ENCODE results near the gene CXorf38. TPM values are rescaled to one million over a fixed set of nuclear protein-coding genes. Genes with fewer than 3 reads are reported as not detected.
"Not testable (repeated sequence)": the region's sequence is repeated elsewhere in the genome, so short reads cannot be mapped to it uniquely, and the experiment has no call there.

CXorf38 gene
- total and polyA plus RNA-seq, 2 donors = 13.4 to 14.9 TPM

- no peak for DNase-seq (ENCODE audit: low read depth in 6 of 9, low spot score in 9 of 9)
- WGBS = 98% methylated on average over 7 of the region's 7 CpGs
- peaks cover 0 to under 1% of the 10 kb centered on the region in 2 donors for H3K9me3 ChIP-seq (ENCODE audit: control insufficient read depth in 2 of 2, insufficient read depth in 1 of 2, low read length in 1 of 2)
- no peak overlapping the region for H3K4me3 ChIP-seq (ENCODE audit: low read length in 2 of 2)
- no peaks in the 10 kb centered on the region for H3K36me3 ChIP-seq (ENCODE audit: control insufficient read depth in 2 of 2, insufficient read depth in 2 of 2, low read length in 1 of 2)
- H3K27me3 ChIP-seq (ENCODE audit: control insufficient read depth in 2 of 2, insufficient read depth in 1 of 2, low read length in 1 of 2) = no peaks in the 10 kb centered on the region
- no peak overlapping the region for H3K27ac ChIP-seq (ENCODE audit: low read depth in 1 of 2, low read length in 1 of 2)
- H3K4me1 ChIP-seq (ENCODE audit: control insufficient read depth in 2 of 2, insufficient read depth in 2 of 2, low read length in 2 of 2) = no peaks in the 10 kb centered on the region
Measured at GRCh38 chrX:40617566-40617965, 29.8 kb downstream of the CXorf38 start.

DNA sequence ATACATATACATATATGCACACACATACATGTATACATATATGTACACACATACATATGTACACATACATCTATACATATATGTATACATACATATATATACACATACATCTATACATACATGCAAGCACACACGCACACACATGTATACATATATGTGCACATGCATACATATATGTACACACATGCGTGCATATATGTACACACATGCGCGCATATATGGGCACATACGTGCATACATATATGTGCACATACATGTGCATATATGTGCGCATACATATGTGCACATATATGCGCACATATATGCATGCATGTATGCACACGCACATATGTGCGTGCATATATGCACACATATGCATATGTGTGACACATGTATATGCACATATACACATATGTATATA, 31.4 kb downstream of the CXorf38 start:
- Histone ChIP-seq H3K9me3 (ENCODE audit: control insufficient read depth in 2 of 2, insufficient read depth in 1 of 2, low read length in 1 of 2) (no peaks in the 10 kb centered on the region), H3K36me3 (ENCODE audit: control insufficient read depth in 2 of 2, insufficient read depth in 2 of 2, low read length in 1 of 2) (no peaks in the 10 kb centered on the region), H3K27me3 (ENCODE audit: control insufficient read depth in 2 of 2, insufficient read depth in 1 of 2, low read length in 1 of 2) (no peaks in the 10 kb centered on the region), H3K4me1 (ENCODE audit: control insufficient read depth in 2 of 2, insufficient read depth in 2 of 2, low read length in 2 of 2) (no peaks in the 10 kb centered on the region), H3K27ac (ENCODE audit: low read depth in 1 of 2, low read length in 1 of 2) (no peak overlapping the region), H3K4me3 (ENCODE audit: low read length in 2 of 2) (no peak overlapping the region)
- no peak for DNase-seq (ENCODE audit: low read depth in 6 of 9, low spot score in 9 of 9)
- WGBS = 87% methylated on average over 9 of the region's 9 CpGs

GRCh38 chrX:40612511-40612910, 34.9 kb downstream of the CXorf38 start:
- H3K9me3 ChIP-seq (ENCODE audit: control insufficient read depth in 2 of 2, insufficient read depth in 1 of 2, low read length in 1 of 2) = no peaks in the 10 kb centered on the region
- no peaks in the 10 kb centered on the region for H3K27me3 ChIP-seq (ENCODE audit: control insufficient read depth in 2 of 2, insufficient read depth in 1 of 2, low read length in 1 of 2)
- 69% methylated on average over 4 of the region's 4 CpGs for WGBS
- no peak overlapping the region for H3K27ac ChIP-seq (ENCODE audit: low read depth in 1 of 2, low read length in 1 of 2)
- H3K36me3 ChIP-seq (ENCODE audit: control insufficient read depth in 2 of 2, insufficient read depth in 2 of 2, low read length in 1 of 2) = no peaks in the 10 kb centered on the region
- no peak for DNase-seq (ENCODE audit: low read depth in 6 of 9, low spot score in 9 of 9)
- H3K4me1 ChIP-seq (ENCODE audit: control insufficient read depth in 2 of 2, insufficient read depth in 2 of 2, low read length in 2 of 2) = no peaks in the 10 kb centered on the region
- no peak overlapping the region for H3K4me3 ChIP-seq (ENCODE audit: low read length in 2 of 2)

DNA sequence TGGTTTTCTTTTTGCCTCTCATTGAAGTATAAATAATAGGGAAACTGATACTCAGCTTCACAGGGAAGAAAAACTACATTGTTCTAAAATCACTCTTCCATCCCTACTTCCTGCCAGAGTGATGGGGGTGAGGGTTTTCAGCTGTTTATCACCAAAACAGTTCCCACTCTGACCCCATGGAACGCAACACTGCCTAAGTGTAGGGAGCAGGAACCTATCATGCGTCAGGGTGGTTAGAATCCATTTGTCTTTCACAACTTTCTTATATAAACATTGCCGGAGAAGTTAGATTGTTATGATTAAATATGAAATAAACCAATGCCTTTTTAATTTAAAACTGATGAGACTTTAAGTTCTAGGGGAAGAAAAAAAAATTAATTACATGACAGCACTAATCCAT, 40.0 kb downstream of the CXorf38 start:
- H3K4me1 ChIP-seq (ENCODE audit: control insufficient read depth in 2 of 2, insufficient read depth in 2 of 2, low read length in 2 of 2) = no peaks in the 10 kb centered on the region
- over 99% methylated on average over 3 of the region's 3 CpGs for WGBS
- H3K9me3 ChIP-seq (ENCODE audit: control insufficient read depth in 2 of 2, insufficient read depth in 1 of 2, low read length in 1 of 2) = no peaks in the 10 kb centered on the region
- DNase-seq (ENCODE audit: low read depth in 6 of 9, low spot score in 9 of 9) = no peak
- H3K27me3 ChIP-seq (ENCODE audit: control insufficient read depth in 2 of 2, insufficient read depth in 1 of 2, low read length in 1 of 2) = no peaks in the 10 kb centered on the region
- no peak overlapping the region for H3K27ac ChIP-seq (ENCODE audit: low read depth in 1 of 2, low read length in 1 of 2)
- no peak overlapping the region for H3K4me3 ChIP-seq (ENCODE audit: low read length in 2 of 2)
- peaks cover 0 to 5% of the 10 kb centered on the region in 2 donors for H3K36me3 ChIP-seq (ENCODE audit: control insufficient read depth in 2 of 2, insufficient read depth in 2 of 2, low read length in 1 of 2)

GRCh38 chrX:40603446-40603845, 43.9 kb downstream of the CXorf38 start:
- H3K27me3 ChIP-seq (ENCODE audit: control insufficient read depth in 2 of 2, insufficient read depth in 1 of 2, low read length in 1 of 2) = no peaks in the 10 kb centered on the region
- WGBS = 92% methylated on average over 6 of the region's 6 CpGs
- no peak overlapping the region for H3K27ac ChIP-seq (ENCODE audit: low read depth in 1 of 2, low read length in 1 of 2)
- H3K4me1 ChIP-seq (ENCODE audit: control insufficient read depth in 2 of 2, insufficient read depth in 2 of 2, low read length in 2 of 2) = no peaks in the 10 kb centered on the region
- no peak for DNase-seq (ENCODE audit: low read depth in 6 of 9, low spot score in 9 of 9)
- H3K9me3 ChIP-seq (ENCODE audit: control insufficient read depth in 2 of 2, insufficient read depth in 1 of 2, low read length in 1 of 2) = no peaks in the 10 kb centered on the region
- no peak overlapping the region for H3K4me3 ChIP-seq (ENCODE audit: low read length in 2 of 2)
- H3K36me3 ChIP-seq (ENCODE audit: control insufficient read depth in 2 of 2, insufficient read depth in 2 of 2, low read length in 1 of 2) = peaks cover 10 to 24% of the 10 kb centered on the region in 2 donors

DNA sequence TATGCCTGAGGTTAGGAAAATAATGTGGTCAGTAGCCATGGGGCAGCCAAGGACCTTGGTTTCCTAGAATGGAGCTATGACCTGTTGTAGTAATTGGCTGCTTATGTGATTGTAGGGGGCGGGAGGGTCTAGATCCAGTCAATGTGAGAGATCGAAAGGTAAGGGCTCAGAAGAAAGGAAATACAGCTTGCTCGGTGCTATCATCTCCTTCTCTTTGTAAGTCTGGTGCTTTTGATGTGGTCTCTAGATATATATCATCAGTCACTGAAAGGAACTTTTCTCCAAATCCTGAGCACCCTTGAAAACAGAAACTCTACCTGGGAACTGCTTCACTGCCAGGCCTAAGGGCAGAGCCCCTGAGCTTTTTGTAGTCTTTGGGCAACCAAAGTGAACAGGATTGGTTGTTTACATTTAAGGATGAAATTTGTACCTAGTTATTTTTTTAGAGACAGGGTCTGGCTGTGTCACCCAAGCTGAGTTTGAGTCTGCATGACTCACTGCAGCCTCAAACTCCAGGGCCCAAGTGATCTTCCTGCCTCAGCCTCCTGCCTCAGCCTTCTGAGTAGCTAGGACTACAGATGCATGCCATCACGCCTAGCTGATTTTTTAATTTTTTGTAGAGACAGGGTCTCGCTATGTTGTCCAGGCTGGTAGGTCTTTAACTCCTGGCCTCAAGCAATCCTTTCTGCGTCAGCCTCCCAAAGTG, 57.6 kb downstream of the CXorf38 start:
- 53% methylated on average over 6 of the region's 6 CpGs for WGBS
- H3K9me3 ChIP-seq (ENCODE audit: control insufficient read depth in 2 of 2, insufficient read depth in 1 of 2, low read length in 1 of 2); H3K27ac ChIP-seq (ENCODE audit: low read depth in 1 of 2, low read length in 1 of 2); H3K27me3 ChIP-seq (ENCODE audit: control insufficient read depth in 2 of 2, insufficient read depth in 1 of 2, low read length in 1 of 2); H3K4me3 ChIP-seq (ENCODE audit: low read length in 2 of 2): not testable (repeated sequence)
- peak in 5 of 9 donors; percentile 21 to 69 (median 35) for DNase-seq (ENCODE audit: low read depth in 6 of 9, low spot score in 9 of 9)
- Histone ChIP-seq H3K36me3 (ENCODE audit: control insufficient read depth in 2 of 2, insufficient read depth in 2 of 2, low read length in 1 of 2) (peaks cover 0 to 15% of the 10 kb centered on the region in 2 donors), H3K4me1 (ENCODE audit: control insufficient read depth in 2 of 2, insufficient read depth in 2 of 2, low read length in 2 of 2) (peaks cover 0 to 15% of the 10 kb centered on the region in 2 donors)

GRCh38 chrX:40587623-40588022, 59.7 kb downstream of the CXorf38 start:
- H3K27me3 ChIP-seq (ENCODE audit: control insufficient read depth in 2 of 2, insufficient read depth in 1 of 2, low read length in 1 of 2) = not testable (repeated sequence)
- 57% methylated on average over 1 of the region's 1 CpG for WGBS

DNA sequence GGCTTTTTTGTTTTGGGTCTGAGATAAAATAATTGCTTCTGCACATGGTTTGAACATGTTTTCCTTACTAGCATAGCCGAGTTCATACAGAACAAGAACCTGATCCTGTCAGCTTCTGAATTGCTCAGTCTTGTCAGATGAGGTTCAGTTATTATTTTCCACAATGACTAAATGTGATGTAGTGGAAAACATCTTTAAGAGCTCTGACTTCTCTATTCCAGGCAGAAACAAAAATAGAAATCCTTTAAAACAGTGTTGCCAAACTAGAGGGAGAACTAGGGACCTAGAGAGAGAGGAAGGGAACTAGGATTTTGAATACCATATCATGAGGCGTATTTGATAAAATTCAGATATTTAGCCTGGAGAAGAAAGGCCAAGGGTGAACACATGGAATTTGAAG, 64.5 kb downstream of the CXorf38 start:
- Histone ChIP-seq H3K27ac (ENCODE audit: low read depth in 1 of 2, low read length in 1 of 2) (peak overlapping the region in 1 of 2 donors; percentile 39), H3K4me1 (ENCODE audit: control insufficient read depth in 2 of 2, insufficient read depth in 2 of 2, low read length in 2 of 2) (peaks cover 4 to 13% of the 10 kb centered on the region in 2 donors)
- DNase-seq (ENCODE audit: low read depth in 6 of 9, low spot score in 9 of 9) = no peak

More at GRCh38 chrX:40587623-40588022, 59.7 kb downstream of the CXorf38 start:
- H3K4me3 ChIP-seq (ENCODE audit: low read length in 2 of 2); H3K9me3 ChIP-seq (ENCODE audit: control insufficient read depth in 2 of 2, insufficient read depth in 1 of 2, low read length in 1 of 2); H3K27ac ChIP-seq (ENCODE audit: low read depth in 1 of 2, low read length in 1 of 2): not testable (repeated sequence)
- DNase-seq (ENCODE audit: low read depth in 6 of 9, low spot score in 9 of 9) = peak in 1 of 9 donors; percentile 13
- peaks cover 0 to 15% of the 10 kb centered on the region in 2 donors for H3K4me1 ChIP-seq (ENCODE audit: control insufficient read depth in 2 of 2, insufficient read depth in 2 of 2, low read length in 2 of 2)
- peaks cover 0 to 12% of the 10 kb centered on the region in 2 donors for H3K36me3 ChIP-seq (ENCODE audit: control insufficient read depth in 2 of 2, insufficient read depth in 2 of 2, low read length in 1 of 2)

DNA sequence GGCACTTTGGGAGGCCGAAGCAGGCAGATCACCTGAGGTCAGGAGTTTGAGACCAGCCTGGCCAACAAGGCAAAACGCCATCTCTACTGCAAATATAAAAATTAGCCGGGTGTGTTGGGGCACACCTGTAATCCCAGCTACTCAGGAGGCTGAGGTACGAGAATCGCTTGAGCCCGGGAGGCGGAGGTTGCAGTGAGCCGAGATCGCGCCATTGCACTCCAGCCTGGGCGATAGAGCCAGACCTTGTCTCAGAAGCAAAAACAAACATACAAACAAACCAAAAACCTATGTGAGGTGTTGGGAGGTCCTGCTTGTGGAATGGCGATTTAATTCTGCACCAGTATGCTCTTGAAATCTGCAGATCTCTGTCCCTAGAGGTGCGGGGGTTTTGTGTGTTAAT, 65.2 kb downstream of the CXorf38 start:
- 95% methylated on average over 13 of the region's 13 CpGs for WGBS
- H3K4me3 ChIP-seq (ENCODE audit: low read length in 2 of 2); DNase-seq (ENCODE audit: low read depth in 6 of 9, low spot score in 9 of 9); H3K27ac ChIP-seq (ENCODE audit: low read depth in 1 of 2, low read length in 1 of 2); H3K36me3 ChIP-seq (ENCODE audit: control insufficient read depth in 2 of 2, insufficient read depth in 2 of 2, low read length in 1 of 2); H3K9me3 ChIP-seq (ENCODE audit: control insufficient read depth in 2 of 2, insufficient read depth in 1 of 2, low read length in 1 of 2); H3K27me3 ChIP-seq (ENCODE audit: control insufficient read depth in 2 of 2, insufficient read depth in 1 of 2, low read length in 1 of 2): not testable (repeated sequence)
- peaks cover 4 to 12% of the 10 kb centered on the region in 2 donors for H3K4me1 ChIP-seq (ENCODE audit: control insufficient read depth in 2 of 2, insufficient read depth in 2 of 2, low read length in 2 of 2)

More for the DNA sequence above, 64.5 kb downstream of the CXorf38 start:
- H3K27me3 ChIP-seq (ENCODE audit: control insufficient read depth in 2 of 2, insufficient read depth in 1 of 2, low read length in 1 of 2) = peaks cover 0 to 6% of the 10 kb centered on the region in 2 donors
- WGBS = 95% methylated on average over 2 of the region's 2 CpGs
- H3K9me3 ChIP-seq (ENCODE audit: control insufficient read depth in 2 of 2, insufficient read depth in 1 of 2, low read length in 1 of 2) = no peaks in the 10 kb centered on the region
- H3K36me3 ChIP-seq (ENCODE audit: control insufficient read depth in 2 of 2, insufficient read depth in 2 of 2, low read length in 1 of 2) = no peaks in the 10 kb centered on the region
- H3K4me3 ChIP-seq (ENCODE audit: low read length in 2 of 2) = no peak overlapping the region

All from thymus (tissue), 11 donors.